KG1 (cell line): ENCODE measurements around the gene CLCA2.

Source experiments
- DNase-seq: peaks from one replicate; lab custom pipeline; 2025; lab: John Stamatoyannopoulos, UW

CLCA2 gene, protein sequence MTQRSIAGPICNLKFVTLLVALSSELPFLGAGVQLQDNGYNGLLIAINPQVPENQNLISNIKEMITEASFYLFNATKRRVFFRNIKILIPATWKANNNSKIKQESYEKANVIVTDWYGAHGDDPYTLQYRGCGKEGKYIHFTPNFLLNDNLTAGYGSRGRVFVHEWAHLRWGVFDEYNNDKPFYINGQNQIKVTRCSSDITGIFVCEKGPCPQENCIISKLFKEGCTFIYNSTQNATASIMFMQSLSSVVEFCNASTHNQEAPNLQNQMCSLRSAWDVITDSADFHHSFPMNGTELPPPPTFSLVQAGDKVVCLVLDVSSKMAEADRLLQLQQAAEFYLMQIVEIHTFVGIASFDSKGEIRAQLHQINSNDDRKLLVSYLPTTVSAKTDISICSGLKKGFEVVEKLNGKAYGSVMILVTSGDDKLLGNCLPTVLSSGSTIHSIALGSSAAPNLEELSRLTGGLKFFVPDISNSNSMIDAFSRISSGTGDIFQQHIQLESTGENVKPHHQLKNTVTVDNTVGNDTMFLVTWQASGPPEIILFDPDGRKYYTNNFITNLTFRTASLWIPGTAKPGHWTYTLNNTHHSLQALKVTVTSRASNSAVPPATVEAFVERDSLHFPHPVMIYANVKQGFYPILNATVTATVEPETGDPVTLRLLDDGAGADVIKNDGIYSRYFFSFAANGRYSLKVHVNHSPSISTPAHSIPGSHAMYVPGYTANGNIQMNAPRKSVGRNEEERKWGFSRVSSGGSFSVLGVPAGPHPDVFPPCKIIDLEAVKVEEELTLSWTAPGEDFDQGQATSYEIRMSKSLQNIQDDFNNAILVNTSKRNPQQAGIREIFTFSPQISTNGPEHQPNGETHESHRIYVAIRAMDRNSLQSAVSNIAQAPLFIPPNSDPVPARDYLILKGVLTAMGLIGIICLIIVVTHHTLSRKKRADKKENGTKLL

DNA sequence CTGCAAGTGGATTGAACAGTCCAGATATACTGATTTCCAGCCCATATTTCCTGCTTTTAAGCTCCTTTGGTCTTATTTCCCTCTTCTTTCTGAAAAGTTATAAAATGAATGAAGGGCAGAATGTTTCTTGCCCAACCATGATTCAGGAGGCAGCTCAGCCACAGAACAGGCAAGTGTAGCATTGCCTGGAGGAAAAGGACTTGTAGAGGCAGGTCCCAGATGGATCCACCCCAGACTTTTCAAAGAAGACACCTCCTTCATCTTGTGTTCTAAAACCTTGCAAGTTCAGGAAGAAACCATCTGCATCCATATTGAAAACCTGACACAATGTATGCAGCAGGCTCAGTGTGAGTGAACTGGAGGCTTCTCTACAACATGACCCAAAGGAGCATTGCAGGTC, at the start of gene CLCA2:
Gene CLCA2, plus strand, starts transcription at position 299 of the 400 bp plus-strand sequence. Its CDS starts 77 bp downstream, at position 376.
- DNase-seq, result no peak

DNA sequence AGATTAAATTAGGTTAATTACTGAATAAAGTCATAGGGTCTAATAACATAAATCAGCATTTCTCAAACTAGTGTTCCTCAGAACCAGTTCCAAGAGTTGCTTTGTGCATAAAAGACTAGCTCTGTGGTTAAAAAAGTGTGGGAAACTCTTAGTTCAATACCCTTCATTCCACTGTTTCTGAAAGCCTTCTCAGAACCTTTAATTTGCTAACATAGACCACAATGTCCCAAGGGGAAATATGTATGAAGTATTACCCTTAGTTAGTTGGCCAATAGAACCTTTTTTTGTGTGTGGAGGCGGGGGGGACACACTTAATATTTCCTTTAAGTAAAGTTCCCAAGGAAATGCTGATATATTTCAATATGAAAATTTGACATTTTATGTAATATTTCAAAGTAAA, 48.3 kb upstream of the CLCA2 start:
- DNase-seq, result no peak

DNA sequence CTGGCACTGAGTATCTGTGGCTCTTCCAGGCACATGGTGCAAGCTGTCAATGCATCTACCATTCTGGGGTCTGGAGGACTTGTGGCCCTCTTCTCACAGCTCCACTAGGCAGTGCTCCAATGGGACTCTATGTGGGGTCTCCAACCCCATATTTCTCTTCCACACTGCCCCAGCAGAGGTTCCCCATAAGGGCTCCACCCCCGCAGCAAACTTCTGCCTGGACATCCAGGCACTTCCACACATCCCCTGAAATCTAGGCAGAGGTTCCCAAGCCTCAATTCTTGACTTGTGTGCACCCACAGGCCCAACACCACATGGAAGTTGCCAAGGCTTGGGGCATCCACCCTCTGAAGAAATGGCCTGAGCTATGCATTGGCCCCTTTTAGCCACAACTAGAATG, 46.6 kb upstream of the CLCA2 start:
- DNase-seq, result no peak

DNA sequence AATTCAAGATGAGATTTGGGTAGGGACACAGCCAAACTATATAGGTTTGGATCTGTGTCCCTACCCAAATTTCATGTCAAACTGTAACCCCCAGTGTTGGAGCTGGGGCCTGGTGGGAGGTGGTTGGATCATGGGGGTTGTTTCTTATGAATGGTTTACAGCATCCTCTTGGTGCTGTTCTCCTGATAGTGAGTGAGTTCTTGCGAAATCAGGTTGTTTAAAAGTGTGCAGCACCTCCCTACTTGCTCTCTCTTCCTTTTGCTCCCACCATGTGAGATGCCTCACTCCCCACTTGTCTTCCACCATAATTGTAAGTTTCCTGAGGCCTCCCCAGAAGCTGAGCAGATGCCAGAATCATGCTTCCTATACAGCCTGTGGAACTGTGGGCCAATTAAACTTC, 45.2 kb upstream of the CLCA2 start:
- no peak for DNase-seq

DNA sequence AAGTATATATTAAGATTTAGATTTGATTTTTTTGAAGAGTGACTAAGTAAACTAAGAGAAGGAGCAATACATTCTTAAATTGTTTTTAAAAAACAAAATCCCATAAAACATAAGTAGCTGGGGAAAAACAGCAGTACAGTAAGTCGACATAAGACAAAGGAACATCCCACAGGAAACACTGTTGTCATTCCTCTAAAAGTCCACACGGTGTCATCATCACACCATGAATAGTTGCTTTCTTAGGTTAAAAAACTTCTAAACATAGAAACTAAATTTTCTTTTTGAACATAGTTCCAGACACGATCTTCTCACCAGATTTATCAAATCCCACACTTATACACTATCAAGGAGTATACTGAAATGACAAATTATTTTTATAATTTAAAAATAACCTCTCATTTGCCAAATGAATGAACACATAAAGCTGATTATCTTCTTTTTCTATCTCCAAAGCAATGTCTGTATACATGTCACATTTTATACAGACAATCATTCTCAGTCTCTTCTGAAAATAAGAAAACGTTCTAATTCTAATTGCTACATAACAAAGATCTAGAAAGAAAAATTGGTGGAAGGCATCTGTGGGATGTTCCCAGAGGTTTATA, 43.6 kb upstream of the CLCA2 start:
- peak; percentile 30 for DNase-seq

DNA sequence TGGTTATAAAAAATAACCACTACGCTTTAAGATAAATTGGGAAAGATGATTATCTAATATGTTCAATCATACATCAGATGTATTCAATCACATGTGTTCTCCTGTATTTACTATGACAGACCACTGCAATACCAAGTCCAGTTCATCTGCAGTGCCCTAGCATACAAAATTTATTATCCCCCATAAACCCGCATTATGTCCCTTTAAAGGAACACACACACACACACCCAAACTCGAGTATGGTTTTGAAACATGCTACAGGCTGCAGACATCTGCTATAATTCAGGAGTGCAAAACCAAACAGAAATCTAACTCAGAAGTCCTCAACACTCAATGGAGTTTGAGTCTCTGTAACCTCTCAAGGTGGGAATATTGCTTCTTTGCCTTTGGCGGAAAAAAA, 42.7 kb upstream of the CLCA2 start:
- no peak for DNase-seq

DNA sequence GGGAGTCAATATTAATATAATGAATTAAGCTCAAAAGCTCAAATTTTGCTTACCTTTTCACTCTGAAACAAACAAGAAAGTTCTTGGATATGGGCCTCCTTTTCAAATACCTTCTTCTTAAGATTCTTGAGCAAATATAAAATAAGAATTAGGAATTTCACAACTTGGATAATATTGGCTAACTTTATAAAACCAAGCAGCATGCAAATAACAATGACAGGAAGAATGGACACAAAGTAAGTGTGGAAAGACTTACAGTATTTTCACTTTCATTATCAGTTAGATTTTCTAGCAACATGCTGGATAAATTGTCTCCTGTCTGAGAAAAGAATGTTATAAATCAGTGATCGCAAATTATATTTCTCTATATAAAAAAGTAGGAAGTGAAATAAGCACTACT, 41.1 kb upstream of the CLCA2 start:
- no peak for DNase-seq

DNA sequence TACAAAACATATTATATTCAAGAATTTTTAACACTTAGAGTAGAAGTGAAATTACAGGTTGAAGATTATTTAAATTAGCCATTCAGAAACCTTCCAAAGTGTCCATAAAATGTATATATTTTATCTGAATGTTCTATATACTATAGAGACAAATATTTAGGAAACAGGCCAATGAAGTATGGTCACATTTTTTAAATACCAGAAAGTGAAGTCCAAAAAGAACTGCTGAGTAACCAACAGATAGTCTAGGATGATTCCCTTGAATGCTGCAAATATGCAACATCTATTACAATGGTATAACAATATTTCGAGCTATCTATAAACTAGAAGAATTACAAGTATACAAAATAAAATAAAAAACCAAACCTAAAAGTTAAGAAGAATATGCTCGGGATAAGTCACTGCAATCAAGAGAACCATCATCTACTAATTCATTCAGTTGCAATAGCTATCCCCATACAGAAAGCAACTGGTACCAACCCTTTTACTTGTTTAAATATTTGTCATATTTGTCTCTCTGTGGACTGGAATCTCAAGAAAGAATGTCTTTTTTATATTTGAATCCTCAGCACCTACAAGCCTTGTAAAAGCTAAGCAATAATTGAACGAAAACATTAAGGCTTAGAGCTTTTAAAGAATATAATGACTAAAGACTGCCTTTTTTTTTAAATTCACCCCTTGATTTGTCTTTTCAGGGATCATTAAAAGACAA, 35.9 kb upstream of the CLCA2 start:
- DNase-seq, result no peak

DNA sequence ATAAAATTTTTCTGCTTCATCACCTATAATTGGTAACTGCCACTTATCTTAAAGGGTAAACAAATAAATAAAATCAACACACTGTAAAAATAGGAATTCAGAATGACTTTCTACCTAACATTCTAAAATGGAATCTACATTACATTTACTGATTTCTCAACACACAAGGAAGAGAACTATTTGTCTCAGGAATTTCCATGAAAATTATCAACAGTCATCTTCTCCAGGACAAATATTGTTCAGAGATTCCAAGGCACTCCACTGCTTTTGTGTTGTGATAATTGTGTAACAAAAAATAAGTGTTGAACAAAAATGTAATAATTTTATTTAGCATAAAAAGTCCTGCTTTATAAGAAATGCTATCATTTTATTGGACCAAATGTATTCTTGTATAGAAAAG, 35.2 kb upstream of the CLCA2 start:
- DNase-seq, result no peak

DNA sequence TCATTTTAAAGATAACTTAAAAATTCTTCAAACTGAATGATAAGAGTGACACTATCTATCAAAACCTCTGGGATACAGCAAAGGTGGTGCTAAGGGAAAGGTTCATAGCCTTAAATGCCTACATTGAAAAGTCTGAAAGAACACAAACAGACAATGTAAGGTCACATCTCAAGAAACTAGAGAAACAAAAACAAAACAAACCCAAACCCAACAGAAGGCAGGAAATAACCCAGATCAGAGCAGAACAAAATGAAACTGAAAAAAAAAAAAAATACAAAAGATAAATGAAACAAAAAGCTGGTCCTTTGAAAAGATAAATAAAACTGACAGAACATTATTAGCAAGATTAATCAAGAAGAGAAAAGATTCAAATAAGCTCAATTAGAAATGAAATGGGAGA, 34.7 kb upstream of the CLCA2 start:
- DNase-seq, result no peak

DNA sequence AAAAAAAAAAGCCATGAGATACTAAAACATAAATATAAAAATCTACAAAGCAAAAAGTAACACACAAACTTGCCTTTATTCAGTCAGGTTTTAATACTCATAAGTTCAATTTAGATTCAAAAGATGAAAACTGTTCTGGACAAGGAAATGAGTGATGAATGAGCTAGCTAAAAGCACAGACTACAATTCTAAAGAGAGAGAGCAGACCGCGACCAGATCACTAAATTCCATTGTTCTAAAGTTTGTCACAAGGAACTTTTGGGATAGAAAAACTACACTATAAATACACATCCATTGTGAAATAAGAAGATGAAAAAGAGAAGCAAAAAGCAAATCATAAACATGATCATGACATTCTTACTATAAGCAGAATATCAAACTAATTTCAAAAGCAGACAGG, 29.6 kb upstream of the CLCA2 start:
- no peak for DNase-seq

DNA sequence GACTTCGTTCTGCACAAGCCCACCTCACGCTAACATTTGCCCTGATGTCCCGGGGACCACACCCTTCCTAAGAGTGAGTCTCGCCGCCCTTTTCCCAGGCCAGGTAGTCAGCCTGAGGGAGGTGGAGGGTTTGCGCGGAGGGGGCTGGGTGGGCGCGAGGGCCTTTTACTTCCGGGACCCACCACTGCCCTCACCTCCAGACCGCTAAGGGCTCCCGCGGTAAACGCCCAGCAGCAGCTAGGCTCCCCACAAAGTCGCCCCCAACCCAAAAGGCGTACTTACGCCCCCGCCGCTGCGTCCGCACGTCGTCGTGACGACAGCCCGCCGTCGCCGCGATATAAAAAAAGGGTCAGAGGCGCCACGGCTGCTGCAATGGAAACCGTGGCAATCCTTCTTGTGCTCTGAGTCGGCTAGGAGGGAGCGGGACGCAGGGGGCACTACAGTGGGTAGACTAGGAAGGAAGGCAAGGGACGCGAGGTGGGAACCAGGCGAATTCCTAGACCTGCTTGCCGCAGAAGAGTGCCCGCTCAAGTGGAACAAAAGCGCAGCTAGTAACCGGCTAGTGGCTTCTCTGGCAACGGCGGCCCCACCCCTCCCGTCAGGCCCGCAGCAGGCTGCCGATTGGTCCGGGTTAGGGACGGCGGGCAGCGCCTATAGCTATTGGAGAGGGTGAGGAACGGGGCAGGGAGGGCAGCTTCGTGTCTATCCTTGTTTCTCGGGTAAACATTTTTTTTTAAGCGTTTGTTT, 28.0 kb upstream of the CLCA2 start, which contains the start of gene ODF2L:
Gene ODF2L, minus strand, starts transcription at position 573 of the 747 bp plus-strand sequence. CDS start 9,296 bp downstream, outside the sequence.
- DNase-seq, result peak; percentile 84

DNA sequence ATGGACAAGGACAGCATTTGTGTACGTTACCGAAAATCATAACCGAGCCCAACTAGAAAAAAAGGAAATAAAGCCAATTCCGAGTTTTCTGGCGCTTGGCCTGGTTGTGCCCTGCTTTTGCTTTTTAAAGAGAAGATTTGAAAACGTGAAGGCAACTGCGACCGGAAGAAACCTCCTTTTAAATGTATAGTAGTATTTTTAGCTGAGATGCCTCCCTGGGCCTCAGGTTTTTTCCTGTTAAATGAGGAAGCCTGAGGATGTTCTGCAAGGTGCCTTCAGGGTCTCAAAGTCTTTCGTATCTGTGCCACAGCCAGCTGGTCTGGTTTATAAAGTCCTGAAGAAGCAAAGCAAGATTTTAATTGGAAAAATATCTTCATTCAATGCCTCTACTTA, 27.5 kb upstream of the CLCA2 start:
- peak; percentile 84 for DNase-seq

DNA sequence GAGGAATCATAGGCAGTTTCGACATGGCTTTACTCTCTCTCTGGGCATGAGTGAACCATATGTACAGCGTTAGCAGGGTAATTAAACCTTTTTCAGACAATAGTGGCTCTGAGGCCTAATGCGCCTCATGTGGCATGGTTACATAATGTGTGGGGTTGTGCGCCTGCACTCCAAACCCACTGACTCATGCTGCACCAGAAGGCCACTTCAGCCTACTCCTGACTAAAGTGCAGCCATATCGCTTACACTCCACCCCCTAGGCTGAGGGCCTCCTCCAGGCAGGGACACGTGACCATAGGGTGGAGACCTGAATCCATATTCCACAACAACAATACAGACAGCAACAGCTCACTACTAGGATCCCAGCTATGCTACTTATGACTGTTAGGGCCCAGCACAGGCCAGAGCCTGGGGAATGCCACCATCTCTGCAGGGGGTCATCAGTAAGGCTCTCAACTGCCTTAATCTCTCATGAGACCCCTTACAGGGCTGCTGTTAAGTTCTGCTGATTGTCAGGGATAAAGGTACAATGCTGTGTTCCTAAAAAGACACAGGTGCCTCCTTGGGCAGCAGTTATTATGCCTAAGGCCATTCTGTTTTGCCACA, 14.5 kb upstream of the CLCA2 start:
- DNase-seq, result no peak

DNA sequence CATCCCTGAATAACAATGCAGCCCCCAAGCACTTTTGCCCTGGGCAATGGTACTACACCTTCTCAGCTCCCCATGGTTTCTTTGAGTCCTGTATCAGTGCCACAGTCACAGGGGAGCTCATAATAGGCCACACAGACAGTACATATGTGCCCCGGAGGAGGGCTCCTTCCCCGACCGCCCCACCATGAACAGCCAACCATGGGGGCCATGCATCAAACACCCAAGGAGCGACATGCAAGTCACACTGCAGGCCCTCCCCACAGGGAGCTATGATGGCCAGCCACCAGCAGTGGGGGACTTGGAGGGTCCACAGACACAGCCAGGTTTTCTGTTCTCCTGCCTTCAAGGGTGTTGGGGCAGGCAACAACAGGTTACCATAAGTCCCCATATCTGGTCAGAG, 13.1 kb upstream of the CLCA2 start:
- no peak for DNase-seq

DNA sequence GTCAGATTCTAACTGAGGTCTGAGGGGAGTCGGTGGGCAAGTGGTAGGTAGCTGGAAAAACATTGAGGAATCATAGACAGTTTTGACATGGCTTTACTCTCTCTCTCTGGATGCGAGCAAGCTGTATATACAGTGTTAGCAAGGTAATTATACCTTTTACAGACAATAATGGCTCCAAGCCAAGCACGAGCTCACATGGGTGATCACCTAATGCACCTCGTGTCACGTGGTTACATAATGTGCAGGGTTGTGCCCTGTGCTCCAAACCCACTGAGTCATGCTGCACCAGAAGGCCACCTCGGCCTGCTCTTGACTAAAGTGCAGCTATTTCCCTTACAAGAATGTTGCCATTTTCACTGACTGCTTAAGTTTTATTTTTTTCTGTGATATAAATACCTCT, 7.6 kb upstream of the CLCA2 start:
- DNase-seq, result no peak

DNA sequence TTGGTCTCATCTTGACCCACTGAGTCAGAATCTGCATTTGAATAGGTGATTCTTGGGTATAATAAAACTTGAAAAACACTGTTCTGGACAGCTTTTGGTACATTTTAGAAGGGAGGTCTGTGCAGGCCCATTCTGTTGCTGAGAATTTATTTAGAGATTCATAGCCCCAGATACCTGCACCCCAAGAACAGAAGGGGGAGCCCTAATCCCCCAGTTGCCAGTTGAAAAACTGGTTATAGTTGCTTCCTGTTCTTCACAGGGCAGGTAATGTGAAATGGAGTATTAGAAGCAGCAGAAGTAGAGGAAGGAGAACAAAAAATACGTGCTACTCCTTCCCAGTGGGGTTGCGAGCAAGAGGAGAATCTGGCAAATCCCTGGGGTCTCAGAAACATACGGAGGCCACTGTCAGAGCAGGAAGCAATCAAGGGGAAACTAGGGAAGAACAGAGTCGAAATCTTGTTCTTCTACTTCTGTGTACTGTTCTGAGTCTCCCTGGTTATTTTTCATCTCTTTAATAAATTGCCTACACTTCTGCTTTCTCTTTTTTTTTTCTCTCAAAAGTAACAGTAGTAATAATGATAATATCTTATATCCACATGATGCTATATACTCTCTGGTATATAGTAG, 4.6 kb upstream of the CLCA2 start:
- DNase-seq, result no peak

DNA sequence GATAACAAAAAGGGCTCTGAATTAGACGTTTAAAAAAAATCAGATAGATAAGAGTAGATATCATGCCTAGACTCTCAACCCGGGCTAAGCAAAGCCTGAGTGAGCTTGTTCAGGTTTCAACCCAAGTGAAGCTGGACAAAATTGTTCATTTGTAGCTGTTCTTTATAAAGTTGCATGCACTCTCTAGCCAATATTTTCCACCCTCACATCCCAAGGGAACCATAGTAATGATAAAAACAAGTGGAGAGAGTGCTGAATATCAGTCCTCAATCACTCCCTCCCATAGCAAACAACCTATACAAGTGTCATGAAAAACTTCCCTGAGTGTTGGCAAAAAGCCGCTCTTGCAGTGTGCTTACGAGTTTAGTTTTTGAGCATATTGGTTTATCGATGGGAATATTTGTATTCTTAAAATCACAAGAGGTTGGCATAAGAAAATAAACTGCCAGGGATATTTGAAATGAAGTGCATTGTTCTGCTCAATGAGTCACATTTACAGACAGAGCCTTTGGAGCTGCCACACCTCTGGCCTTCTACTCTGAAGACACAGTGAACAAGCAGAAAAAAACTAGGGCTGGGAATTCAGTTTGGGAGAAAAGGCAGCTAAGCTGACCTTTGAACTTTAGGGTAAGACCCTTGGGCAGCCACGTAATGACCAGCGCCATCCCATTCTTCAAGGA, 2.2 kb upstream of the CLCA2 start:
- no peak for DNase-seq

DNA sequence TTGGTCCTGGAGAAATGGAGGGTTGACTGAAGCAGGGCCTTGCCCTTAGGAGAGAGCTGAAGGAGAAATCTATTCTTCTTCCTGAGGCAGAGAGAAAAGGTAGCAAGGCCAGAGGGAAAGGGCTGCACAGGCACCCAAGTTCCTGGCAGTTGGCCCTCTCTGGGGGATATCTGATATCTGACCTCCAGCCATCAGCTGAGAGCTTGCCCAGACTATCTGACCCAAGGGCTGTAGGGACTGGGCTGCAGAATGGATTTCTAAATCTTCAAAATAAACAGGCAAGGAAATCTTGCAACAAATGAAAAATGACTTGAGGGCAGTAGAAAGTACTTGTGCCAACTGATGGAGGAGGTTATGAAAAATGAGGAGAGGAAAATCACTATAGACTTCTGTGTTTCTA, 498 bp upstream of the CLCA2 start:
- DNase-seq, result no peak
